H9 (cell line): ENCODE results near the gene FLG. TPM values are rescaled to one million over a fixed set of nuclear protein-coding genes. Genes with fewer than 3 reads are reported as not detected.

Experiments
- DNase-seq: peaks from one replicate; pipeline ENCODE4 v3.0.0-alpha.2; 2017
- H2AFZ ChIP-seq: one replicate; pipeline ENCODE4 v1.6.1; 2013; ENCODE audit warnings: mild to moderate bottlenecking, low read length, control low read depth, moderate library complexity
- H2AK5ac ChIP-seq: 2 replicates; pipeline ENCODE4 v1.6.1; 2013; ENCODE audit warnings: low read length, control low read depth, mixed read lengths; ENCODE audit not compliant: insufficient read length
- H2BK120ac ChIP-seq: one replicate; pipeline ENCODE4 v1.6.1; 2013; ENCODE audit warnings: low read depth, mild to moderate bottlenecking, low read length, control low read depth, inconsistent platforms; ENCODE audit not compliant: poor library complexity, severe bottlenecking
- H2BK12ac ChIP-seq: 2 replicates; pipeline ENCODE4 v1.6.1; 2013; ENCODE audit warnings: low read length, control low read depth, mixed read lengths, low read depth; ENCODE audit not compliant: insufficient read length
- H2BK15ac ChIP-seq: 2 replicates; pipeline ENCODE4 v1.6.1; 2013; ENCODE audit warnings: low read depth, low read length, control low read depth
- H2BK20ac ChIP-seq: one replicate; pipeline ENCODE4 v1.6.1; 2013; ENCODE audit warnings: low read depth, mild to moderate bottlenecking, low read length, control low read depth, inconsistent platforms; ENCODE audit not compliant: poor library complexity, severe bottlenecking
- H2BK5ac ChIP-seq: 2 replicates; pipeline ENCODE4 v1.6.1; 2013; ENCODE audit warnings: low read length, control low read depth, mixed read lengths; ENCODE audit not compliant: insufficient read length
- H3K14ac ChIP-seq: 2 replicates; pipeline ENCODE4 v1.6.1; 2013; ENCODE audit warnings: low read length, control low read depth; ENCODE audit not compliant: insufficient read depth
- H3K18ac ChIP-seq: 2 replicates; pipeline ENCODE4 v1.6.1; 2013; ENCODE audit warnings: low read depth, mild to moderate bottlenecking, mixed read lengths, low read length, control low read depth; ENCODE audit not compliant: insufficient read length
- H3K23ac ChIP-seq: 2 replicates; pipeline ENCODE4 v1.6.1; 2013; ENCODE audit warnings: low read length, control low read depth, mixed read lengths, low read depth; ENCODE audit not compliant: insufficient read length
- H3K23me2 ChIP-seq: 2 replicates; pipeline ENCODE4 v1.6.1; 2013; ENCODE audit warnings: low read depth, mild to moderate bottlenecking, mixed read lengths, low read length, control low read depth; ENCODE audit not compliant: insufficient read length, poor library complexity, severe bottlenecking
- H3K27ac ChIP-seq: 2 replicates; pipeline ENCODE4 v1.5.1; 2013; ENCODE audit warnings: low read length, control low read depth, mixed read lengths, low read depth; ENCODE audit not compliant: insufficient read length
- H3K27me3 ChIP-seq: 2 replicates; pipeline ENCODE4 v1.6.1; 2013; ENCODE audit warnings: low read length, control low read depth, inconsistent platforms; ENCODE audit not compliant: insufficient read depth
- H3K4ac ChIP-seq: 2 replicates; pipeline ENCODE4 v1.6.1; 2013; ENCODE audit warnings: low read depth, mild to moderate bottlenecking, control low read depth, inconsistent platforms, low read length, moderate library complexity
- H3K4me1 ChIP-seq: 2 replicates; pipeline ENCODE4 v1.6.1; 2013; ENCODE audit warnings: low read length, control low read depth, inconsistent platforms; ENCODE audit not compliant: insufficient read depth
- H3K4me2 ChIP-seq: 2 replicates; pipeline ENCODE4 v1.6.1; 2013; ENCODE audit warnings: low read length, control low read depth, mixed read lengths; ENCODE audit not compliant: insufficient read length, insufficient read depth
- H3K56ac ChIP-seq: 2 replicates; pipeline ENCODE4 v1.6.1; 2013; ENCODE audit warnings: low read depth, mild to moderate bottlenecking, mixed read lengths, low read length, control low read depth; ENCODE audit not compliant: insufficient read length
- H3K79me1 ChIP-seq: 2 replicates; pipeline ENCODE4 v1.6.1; 2013; ENCODE audit warnings: low read depth, mild to moderate bottlenecking, moderate library complexity, low read length, control low read depth, inconsistent platforms; ENCODE audit not compliant: insufficient read depth, poor library complexity, severe bottlenecking
- H3K79me2 ChIP-seq: 2 replicates; pipeline ENCODE4 v1.6.1; 2013; ENCODE audit warnings: low read length, control low read depth, inconsistent platforms; ENCODE audit not compliant: insufficient read depth
- H3K9ac ChIP-seq: 2 replicates; pipeline ENCODE4 v1.6.1; 2013; ENCODE audit warnings: low read length, control low read depth, mixed read lengths; ENCODE audit not compliant: insufficient read length; ENCODE audit errors: extremely low read depth
- H3K9me3 ChIP-seq: one replicate; pipeline ENCODE4 v1.6.1; 2013; ENCODE audit warnings: low read depth, low read length, inconsistent platforms; ENCODE audit not compliant: control insufficient read depth
- H3T11ph ChIP-seq: one replicate; pipeline ENCODE4 v1.6.1; 2013; ENCODE audit warnings: mild to moderate bottlenecking, low read length, control low read depth, inconsistent platforms
- H4K20me1 ChIP-seq: one replicate; pipeline ENCODE4 v1.6.1; 2013; ENCODE audit not compliant: control insufficient read depth, insufficient read length, insufficient read depth
- H4K5ac ChIP-seq: 2 replicates; pipeline ENCODE4 v1.6.1; 2013; ENCODE audit warnings: low read depth, mild to moderate bottlenecking, mixed read lengths, low read length, control low read depth; ENCODE audit not compliant: insufficient read length
- H4K8ac ChIP-seq: replicated peaks from 2 replicates; pipeline ENCODE4 v1.6.1; 2013; ENCODE audit warnings: low read length, control low read depth, mixed read lengths, low read depth; ENCODE audit not compliant: insufficient read length
- H4K91ac ChIP-seq: 2 replicates; pipeline ENCODE4 v1.6.1; 2013; ENCODE audit warnings: low read depth, mild to moderate bottlenecking, moderate library complexity, mixed read lengths, low read length, control low read depth; ENCODE audit not compliant: insufficient read length
- H3K27ac Mint-ChIP-seq, 3 experiments: 2 replicates in 2 of 3; 3 replicates in 1 of 3; pipeline ENCODE4 v1.8.0; 2020 to 2021; ENCODE audit warnings: mixed read lengths in 3 of 3, mild to moderate bottlenecking in 1 of 3, moderate library complexity in 1 of 3
- H3K27me3 Mint-ChIP-seq: 2 replicates; pipeline ENCODE4 v1.8.0; 2021; ENCODE audit warnings: low read depth, mild to moderate bottlenecking, moderate library complexity, mixed read lengths
- H3K36me3 Mint-ChIP-seq, 3 experiments: 2 replicates in 2 of 3; 3 replicates in 1 of 3; pipeline ENCODE4 v1.8.0; 2020 to 2021; ENCODE audit warnings: low read depth in 3 of 3, mixed read lengths in 3 of 3; ENCODE audit not compliant: insufficient read depth in 1 of 3
- H3K4me1 Mint-ChIP-seq, 2 experiments: 2 replicates each; pipeline ENCODE4 v1.8.0; 2020; ENCODE audit warnings: mixed read lengths in 2 of 2
- H3K4me3 Mint-ChIP-seq, 2 experiments: 2 replicates in 1 of 2; 3 replicates in 1 of 2; pipeline ENCODE4 v1.8.0; 2020 to 2021; ENCODE audit warnings: mild to moderate bottlenecking in 2 of 2, mixed read lengths in 2 of 2, moderate library complexity in 1 of 2
- H3K9me3 Mint-ChIP-seq, 2 experiments: 2 replicates in 1 of 2; 3 replicates in 1 of 2; pipeline ENCODE4 v1.8.0; 2020; ENCODE audit warnings: mild to moderate bottlenecking in 2 of 2, mixed read lengths in 2 of 2, moderate library complexity in 1 of 2
- WGBS: extraction: QIAGEN DNeasy Blood & Tissue Kit; methylation state at CpG from one replicate; pipeline ENCODE4 v1.1.7; 2013; ENCODE audit warnings: missing lambda C conversion rate, low lambda C conversion rate, mixed read lengths; ENCODE audit not compliant: insufficient read length; ENCODE audit errors: extremely low coverage; 5-methylcytosine and 5-hydroxymethylcytosine counted together
- total RNA-seq: library from RNA; stranded (reverse); gene quantifications from 2 replicates; pipeline ENCODE4 v1.2.1, GENCODE V29; 2021
- TF ChIP-seq, protein P1 (sequence below): fragments of 200-600 bp; sonication (generic); conservative IDR thresholded peaks from 3 replicates; pipeline ENCODE4 v1.8.0; 2021; ENCODE audit warnings: antibody characterized with exemption, mild to moderate bottlenecking

FLG gene
- total RNA-seq, 1 experiment from 2014 or later, result not detected

DNA sequence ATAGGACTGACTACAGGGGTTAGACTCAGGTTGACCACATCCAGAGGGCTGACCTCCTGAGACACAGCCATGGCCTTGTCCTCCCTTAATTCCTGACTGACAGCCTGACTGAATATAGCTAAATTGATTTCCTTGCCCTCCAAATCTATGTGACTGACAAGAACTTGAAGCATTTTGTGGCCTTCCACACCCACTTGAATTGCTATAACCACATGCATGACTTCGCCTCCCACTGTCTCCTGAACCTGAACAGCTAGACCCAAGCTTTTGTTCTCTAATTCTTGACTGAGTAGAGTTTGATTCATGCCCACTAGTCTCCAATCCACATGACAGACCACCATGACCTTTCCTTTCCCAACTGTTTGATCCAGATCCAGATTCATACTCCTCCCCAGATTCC, 31.7 kb upstream of the FLG start:
- H3K36me3 Mint-ChIP-seq, result peaks cover 15 to 18% (median 17%) of the 10 kb centered on the region in 3 experiments; a peak in 6 of 7 replicates
- no peak overlapping the region for H3K9ac ChIP-seq

More for the DNA sequence above, 31.7 kb upstream of the FLG start:
- H4K20me1 ChIP-seq, result no peaks in the 10 kb centered on the region
- no peak overlapping the region for H2AFZ ChIP-seq
- H3K4me1 ChIP-seq, result no peaks in the 10 kb centered on the region
- H3K23me2 ChIP-seq, result no peaks in the 10 kb centered on the region
- Mint-ChIP-seq H3K27ac (no peak overlapping the region), H3K4me3 (no peak overlapping the region), H3K27me3 (peaks cover 5% of the 10 kb centered on the region), H3K4me1 (no peaks in the 10 kb centered on the region), H3K9me3 (peaks cover 32 to 53% of the 10 kb centered on the region in 2 experiments)
- H3K23ac ChIP-seq, result no peak overlapping the region
- H4K8ac ChIP-seq, result no peak overlapping the region
- H3K18ac ChIP-seq, result no peak overlapping the region
- H3K79me1 ChIP-seq, result no peaks in the 10 kb centered on the region
- H3K79me2 ChIP-seq, result no peaks in the 10 kb centered on the region
- TF ChIP-seq, protein P1, sequence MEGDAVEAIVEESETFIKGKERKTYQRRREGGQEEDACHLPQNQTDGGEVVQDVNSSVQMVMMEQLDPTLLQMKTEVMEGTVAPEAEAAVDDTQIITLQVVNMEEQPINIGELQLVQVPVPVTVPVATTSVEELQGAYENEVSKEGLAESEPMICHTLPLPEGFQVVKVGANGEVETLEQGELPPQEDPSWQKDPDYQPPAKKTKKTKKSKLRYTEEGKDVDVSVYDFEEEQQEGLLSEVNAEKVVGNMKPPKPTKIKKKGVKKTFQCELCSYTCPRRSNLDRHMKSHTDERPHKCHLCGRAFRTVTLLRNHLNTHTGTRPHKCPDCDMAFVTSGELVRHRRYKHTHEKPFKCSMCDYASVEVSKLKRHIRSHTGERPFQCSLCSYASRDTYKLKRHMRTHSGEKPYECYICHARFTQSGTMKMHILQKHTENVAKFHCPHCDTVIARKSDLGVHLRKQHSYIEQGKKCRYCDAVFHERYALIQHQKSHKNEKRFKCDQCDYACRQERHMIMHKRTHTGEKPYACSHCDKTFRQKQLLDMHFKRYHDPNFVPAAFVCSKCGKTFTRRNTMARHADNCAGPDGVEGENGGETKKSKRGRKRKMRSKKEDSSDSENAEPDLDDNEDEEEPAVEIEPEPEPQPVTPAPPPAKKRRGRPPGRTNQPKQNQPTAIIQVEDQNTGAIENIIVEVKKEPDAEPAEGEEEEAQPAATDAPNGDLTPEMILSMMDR, result no peak
- no peak overlapping the region for H2BK5ac ChIP-seq
- H3K27ac ChIP-seq, result no peak overlapping the region
- no peak overlapping the region for H3K4me2 ChIP-seq
- H4K5ac ChIP-seq, result no peak overlapping the region
- no CpG with 5 or more reads among the region's 1 CpG for WGBS
- H4K91ac ChIP-seq, result no peak overlapping the region
- no peak overlapping the region for H3K56ac ChIP-seq
- no peak for DNase-seq
- no peak overlapping the region for H3K4ac ChIP-seq
- no peak overlapping the region for H2AK5ac ChIP-seq
- no peak overlapping the region for H3T11ph ChIP-seq
- H3K27me3 ChIP-seq, result no peaks in the 10 kb centered on the region
- H2BK12ac ChIP-seq, result no peak overlapping the region
- H2BK120ac ChIP-seq, result no peak overlapping the region
- no peak overlapping the region for H2BK20ac ChIP-seq
- H3K9me3 ChIP-seq, result peaks cover 95% of the 10 kb centered on the region
- no peak overlapping the region for H3K14ac ChIP-seq
- no peak overlapping the region for H2BK15ac ChIP-seq
